Measurements from ENCODE around the gene NIT2. TPM values are rescaled to one million over a fixed set of nuclear protein-coding genes. Genes with fewer than 3 reads are reported as not detected.
A peak's percentile ranks its signal among the peaks of the same experiment; 100 is the strongest.

The NIT2 gene
- 10 to 100 TPM; 59.1 to 70.8 TPM for total RNA-seq

- intact Hi-C loops (cut with DNase I, micrococcal nuclease), result loop anchor here (1.0 to 10.0 kb wide), 6 partner anchors 67 to 1240 kb away; partner anchors contain the start of genes LNP1 (in 2 of the 2), TOMM70 (in 2 of the 2), PCNP (in 1 of the 2) and TBC1D23 (in 1 of the 2)
- CTCF ChIA-PET, result interaction anchor here (0.6 to 1.7 kb wide), 5 partner anchors 10 to 704 kb away, joined by 3 to 7 read pairs (median 5); partner anchors contain the start of gene TBC1D23
- peaks cover 8% of the 10 kb centered on the region for H3K36me3 Mint-ChIP-seq (ENCODE audit: low read depth)
- no peaks in the 10 kb centered on the region for H3K9me3 Mint-ChIP-seq (ENCODE audit: low read depth)
- ATAC-seq (peak; percentile 98), DNase-seq (peak; percentile 90)
- H3K4me1 Mint-ChIP-seq, result peaks cover 24% of the 10 kb centered on the region
- H3K27me3 Mint-ChIP-seq, result no peaks in the 10 kb centered on the region
- H3K27ac Mint-ChIP-seq, result peak within 1 kb of the TSS; percentile 96
- POLR2A ChIA-PET, result interaction anchor here (1.0 kb wide), 1 partner anchor 18 kb away, joined by 3 read pairs; no protein-coding TSS in a partner anchor
- H3K4me3 Mint-ChIP-seq, result peak within 1 kb of the TSS; percentile 92
These were observed at the start of gene NIT2 for GRCh38 chr3:100334488-100335351. NIT2 (plus strand) TSS chr3:100334757; CDS start chr3:100334792, 35 bp downstream.

- Mint-ChIP-seq H3K36me3 (ENCODE audit: low read depth) (peaks cover 14% of the 10 kb centered on the region), H3K4me1 (no peaks in the 10 kb centered on the region), H3K27ac (no peak overlapping the region), H3K27me3 (no peaks in the 10 kb centered on the region), H3K4me3 (no peak overlapping the region), H3K9me3 (ENCODE audit: low read depth) (no peaks in the 10 kb centered on the region)
- POLR2A ChIA-PET, result interaction anchor here (0.7 kb wide), 1 partner anchor 333 kb away, joined by 6 read pairs; no protein-coding TSS in a partner anchor
- intact Hi-C loops (cut with DNase I, micrococcal nuclease), result no loop called here
- ATAC-seq (no peak), DNase-seq (no peak)
- CTCF ChIA-PET, result interaction anchor here (0.6 to 0.7 kb wide), 3 partner anchors 348 to 1265 kb away, joined by 3 to 6 read pairs (median 4); no protein-coding TSS in a partner anchor
These were observed 46.2 kb upstream of the NIT2 start for GRCh38 chr3:100288288-100288894.

GRCh38 chr3:100289339-100289738 is 45.2 kb upstream of the NIT2 start:
- Mint-ChIP-seq H3K9me3 (ENCODE audit: low read depth) (no peaks in the 10 kb centered on the region), H3K36me3 (ENCODE audit: low read depth) (peaks cover 12% of the 10 kb centered on the region), H3K27ac (no peak overlapping the region), H3K27me3 (no peaks in the 10 kb centered on the region), H3K4me3 (no peak overlapping the region), H3K4me1 (no peaks in the 10 kb centered on the region)
- ATAC-seq (no peak), DNase-seq (no peak)
- CTCF ChIA-PET, result no interaction called here
- intact Hi-C loops (cut with DNase I, micrococcal nuclease), result no loop called here
- POLR2A ChIA-PET, result no interaction called here

- no peak overlapping the region for H3K27ac Mint-ChIP-seq
- no peak for DNase-seq
- ChIA-PET POLR2A (no interaction called here), CTCF (interaction anchor here (2.0 kb wide), 1 partner anchor 463 kb away, joined by 6 read pairs; no protein-coding TSS in a partner anchor)
- H3K4me1 Mint-ChIP-seq, result no peaks in the 10 kb centered on the region
- intact Hi-C loops (cut with DNase I, micrococcal nuclease), result no loop called here
- no peaks in the 10 kb centered on the region for H3K27me3 Mint-ChIP-seq
- no peak overlapping the region for H3K4me3 Mint-ChIP-seq
- ATAC-seq, result no peak
- H3K9me3 Mint-ChIP-seq (ENCODE audit: low read depth), result no peaks in the 10 kb centered on the region
- peaks cover 18% of the 10 kb centered on the region for H3K36me3 Mint-ChIP-seq (ENCODE audit: low read depth)
These were observed 39.5 kb upstream of the NIT2 start for GRCh38 chr3:100295089-100295488.

GRCh38 chr3:100297784-100298183 is 36.8 kb upstream of the NIT2 start:
- no peaks in the 10 kb centered on the region for H3K4me1 Mint-ChIP-seq
- no peak overlapping the region for H3K27ac Mint-ChIP-seq
- no peak overlapping the region for H3K4me3 Mint-ChIP-seq
- DNase-seq (no peak), ATAC-seq (no peak)
- POLR2A ChIA-PET, result no interaction called here
- CTCF ChIA-PET, result interaction anchor here (0.7 kb wide), 1 partner anchor 465 kb away, joined by 3 read pairs; no protein-coding TSS in a partner anchor
- peaks cover 15% of the 10 kb centered on the region for H3K36me3 Mint-ChIP-seq (ENCODE audit: low read depth)
- H3K27me3 Mint-ChIP-seq, result no peaks in the 10 kb centered on the region
- intact Hi-C loops (cut with DNase I, micrococcal nuclease), result no loop called here
- H3K9me3 Mint-ChIP-seq (ENCODE audit: low read depth), result no peaks in the 10 kb centered on the region

GRCh38 chr3:100299016-100299415 is 35.5 kb upstream of the NIT2 start:
- intact Hi-C loops (cut with DNase I, micrococcal nuclease), result no loop called here
- peaks cover 17% of the 10 kb centered on the region for H3K36me3 Mint-ChIP-seq (ENCODE audit: low read depth)
- ATAC-seq, result no peak
- CTCF ChIA-PET, result interaction anchor here (1.0 kb wide), 1 partner anchor 17 kb away, joined by 3 read pairs; no protein-coding TSS in a partner anchor
- no peak for DNase-seq
- POLR2A ChIA-PET, result no interaction called here
- no peak overlapping the region for H3K4me3 Mint-ChIP-seq
- H3K4me1 Mint-ChIP-seq, result no peaks in the 10 kb centered on the region
- H3K9me3 Mint-ChIP-seq (ENCODE audit: low read depth), result no peaks in the 10 kb centered on the region
- no peaks in the 10 kb centered on the region for H3K27me3 Mint-ChIP-seq
- H3K27ac Mint-ChIP-seq, result no peak overlapping the region

- intact Hi-C loops (cut with DNase I, micrococcal nuclease), result no loop called here
- H3K27me3 Mint-ChIP-seq, result no peaks in the 10 kb centered on the region
- peaks cover 15% of the 10 kb centered on the region for H3K36me3 Mint-ChIP-seq (ENCODE audit: low read depth)
- H3K4me1 Mint-ChIP-seq, result no peaks in the 10 kb centered on the region
- no peak overlapping the region for H3K4me3 Mint-ChIP-seq
- H3K27ac Mint-ChIP-seq, result no peak overlapping the region
- DNase-seq, result no peak
- ATAC-seq, result no peak
- CTCF ChIA-PET, result interaction anchor here (3.9 kb wide), 1 partner anchor 10 kb away, joined by 16 read pairs; no protein-coding TSS in a partner anchor
- POLR2A ChIA-PET, result interaction anchor here (0.7 kb wide), 1 partner anchor 157 kb away, joined by 3 read pairs; no protein-coding TSS in a partner anchor
- H3K9me3 Mint-ChIP-seq (ENCODE audit: low read depth), result no peaks in the 10 kb centered on the region
These were observed 27.9 kb upstream of the NIT2 start for GRCh38 chr3:100306695-100307094.

GRCh38 chr3:100310355-100310965 is 24.1 kb upstream of the NIT2 start:
- ChIA-PET POLR2A (no interaction called here), CTCF (interaction anchor here (1.5 kb wide), 1 partner anchor 479 kb away, joined by 5 read pairs; no protein-coding TSS in a partner anchor)
- Mint-ChIP-seq H3K27ac (no peak overlapping the region), H3K36me3 (ENCODE audit: low read depth) (peaks cover 8% of the 10 kb centered on the region), H3K4me3 (no peak overlapping the region), H3K27me3 (no peaks in the 10 kb centered on the region), H3K9me3 (ENCODE audit: low read depth) (no peaks in the 10 kb centered on the region), H3K4me1 (no peaks in the 10 kb centered on the region)
- intact Hi-C loops (cut with DNase I, micrococcal nuclease), result loop anchor here in 1 of 2 experiments (10.0 kb wide), 1 partner anchor 56 kb away; no protein-coding TSS in a partner anchor
- ATAC-seq, result no peak
- DNase-seq, result no peak

- POLR2A ChIA-PET, result no interaction called here
- Mint-ChIP-seq H3K27ac (no peak overlapping the region), H3K9me3 (ENCODE audit: low read depth) (no peaks in the 10 kb centered on the region), H3K27me3 (no peaks in the 10 kb centered on the region), H3K4me3 (no peak overlapping the region), H3K36me3 (ENCODE audit: low read depth) (peaks cover 8% of the 10 kb centered on the region), H3K4me1 (no peaks in the 10 kb centered on the region)
- no peak for DNase-seq
- ATAC-seq, result no peak
- intact Hi-C loops (cut with DNase I, micrococcal nuclease), result loop anchor here in 1 of 2 experiments (10.0 kb wide), 1 partner anchor 56 kb away; no protein-coding TSS in a partner anchor
- CTCF ChIA-PET, result interaction anchor here (1.5 kb wide), 1 partner anchor 479 kb away, joined by 5 read pairs; no protein-coding TSS in a partner anchor
These were observed 23.5 kb upstream of the NIT2 start for GRCh38 chr3:100311011-100311410.

GRCh38 chr3:100316641-100317069 is 17.9 kb upstream of the NIT2 start:
- no peak overlapping the region for H3K4me3 Mint-ChIP-seq

More at GRCh38 chr3:100316641-100317069, 17.9 kb upstream of the NIT2 start:
- Mint-ChIP-seq H3K27ac (no peak overlapping the region), H3K36me3 (ENCODE audit: low read depth) (peaks cover 7% of the 10 kb centered on the region), H3K9me3 (ENCODE audit: low read depth) (no peaks in the 10 kb centered on the region), H3K27me3 (no peaks in the 10 kb centered on the region), H3K4me1 (peaks cover 9% of the 10 kb centered on the region)
- ATAC-seq, result peak; percentile 75
- DNase-seq, result peak; percentile 42
- CTCF ChIA-PET, result interaction anchor here (0.6 to 3.2 kb wide), 12 partner anchors 11 to 1124 kb away, joined by 3 to 16 read pairs (median 4); partner anchors contain the start of gene TBC1D23
- POLR2A ChIA-PET, result interaction anchor here (0.6 to 0.9 kb wide), 3 partner anchors 18 to 571 kb away, joined by 3 to 9 read pairs (median 4); partner anchors contain the start of gene NIT2
- intact Hi-C loops (cut with DNase I, micrococcal nuclease), result loop anchor here (1.0 to 10.0 kb wide), 4 partner anchors 62 to 484 kb away; no protein-coding TSS in a partner anchor

All from activated CD4-positive, alpha-beta T cell treated with anti-CD3 and anti-CD28 coated beads for 36 hours (primary cell).